Neutrophil (primary cell): ENCODE measurements around the gene AMDHD1.
A peak's percentile ranks its signal among the peaks of the same experiment; 100 is the strongest.

Experiments used
- H3K27ac ChIP-seq: fragments of 200-600 bp; sonication (generic); 2 replicates; pipeline ENCODE4 v1.5.1; 2016; ENCODE audit warnings: mild to moderate bottlenecking, moderate library complexity
- H3K27me3 ChIP-seq: fragments of 200-600 bp; sonication (generic); 2 replicates; pipeline ENCODE4 v1.6.0; 2016; ENCODE audit warnings: mild to moderate bottlenecking
- H3K36me3 ChIP-seq: fragments of 200-600 bp; sonication (generic); 2 replicates; pipeline ENCODE4 v1.5.1; 2017
- H3K4me1 ChIP-seq, 2 experiments: fragments of 200-600 bp in 1 of 2; sonication (generic) in 1 of 2; 1 replicate in 1 of 2; 2 replicates in 1 of 2; pipeline versions ENCODE4 v1.5.1 to v1.6.1; 2013 to 2016; ENCODE audit warnings: low read depth in 1 of 2, low read length in 1 of 2, mild to moderate bottlenecking in 1 of 2, moderate library complexity in 1 of 2; ENCODE audit not compliant: control insufficient read depth in 1 of 2, insufficient read depth in 1 of 2
- H3K4me3 ChIP-seq, 2 experiments: fragments of 200-600 bp in 1 of 2; sonication (generic) in 1 of 2; 1 replicate in 1 of 2; 2 replicates in 1 of 2; pipeline ENCODE4 v1.5.1; 2013 to 2016; ENCODE audit warnings: low read depth in 1 of 2, low read length in 1 of 2, mild to moderate bottlenecking in 1 of 2, moderate library complexity in 1 of 2
- H3K9me3 ChIP-seq: fragments of 200-600 bp; sonication (generic); 2 replicates; pipeline ENCODE4 v1.5.1; 2016
- TF ChIP-seq, protein P1 (sequence below): fragments of 200-600 bp; sonication (generic); IDR thresholded peaks from 2 replicates; pipeline ENCODE4 v1.5.1; 2016; ENCODE audit warnings: antibody characterized with exemption

Gene AMDHD1

DNA sequence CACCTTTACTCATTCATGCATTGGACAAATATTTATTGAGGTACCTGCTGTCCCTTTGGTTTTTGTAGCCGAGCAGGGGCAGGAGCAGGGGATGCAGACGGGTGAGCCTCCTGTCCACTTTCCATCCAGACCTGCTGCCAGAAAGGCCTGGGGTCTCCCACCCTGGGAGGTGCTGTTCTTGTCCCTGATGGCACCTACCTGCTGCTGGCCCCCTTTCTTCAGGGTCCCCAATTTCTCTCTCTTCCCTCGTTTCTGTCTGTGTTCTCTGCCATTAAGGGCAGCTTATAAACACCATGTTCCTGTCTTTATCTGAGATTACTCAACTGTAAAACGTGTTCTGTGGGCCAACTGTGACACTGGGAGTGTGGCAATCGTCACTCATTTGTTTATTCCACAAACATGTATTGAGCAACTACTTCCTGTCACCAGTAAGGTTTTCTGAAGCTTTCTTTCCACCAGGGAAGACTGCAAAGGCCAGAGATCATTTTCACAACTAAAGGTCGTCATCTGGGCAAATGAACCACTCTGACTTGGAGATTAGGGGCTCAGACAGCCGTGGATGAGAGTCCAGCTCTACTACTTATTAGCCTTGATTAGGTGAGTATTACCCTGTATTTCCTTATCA is 53.0 kb downstream of the AMDHD1 start, which contains the start of gene HAL:
TSS of gene HAL (minus strand) at position 311 of the 625 bp plus-strand sequence. CDS start 434 bp downstream, outside the sequence.
- TF ChIP-seq, protein P1, sequence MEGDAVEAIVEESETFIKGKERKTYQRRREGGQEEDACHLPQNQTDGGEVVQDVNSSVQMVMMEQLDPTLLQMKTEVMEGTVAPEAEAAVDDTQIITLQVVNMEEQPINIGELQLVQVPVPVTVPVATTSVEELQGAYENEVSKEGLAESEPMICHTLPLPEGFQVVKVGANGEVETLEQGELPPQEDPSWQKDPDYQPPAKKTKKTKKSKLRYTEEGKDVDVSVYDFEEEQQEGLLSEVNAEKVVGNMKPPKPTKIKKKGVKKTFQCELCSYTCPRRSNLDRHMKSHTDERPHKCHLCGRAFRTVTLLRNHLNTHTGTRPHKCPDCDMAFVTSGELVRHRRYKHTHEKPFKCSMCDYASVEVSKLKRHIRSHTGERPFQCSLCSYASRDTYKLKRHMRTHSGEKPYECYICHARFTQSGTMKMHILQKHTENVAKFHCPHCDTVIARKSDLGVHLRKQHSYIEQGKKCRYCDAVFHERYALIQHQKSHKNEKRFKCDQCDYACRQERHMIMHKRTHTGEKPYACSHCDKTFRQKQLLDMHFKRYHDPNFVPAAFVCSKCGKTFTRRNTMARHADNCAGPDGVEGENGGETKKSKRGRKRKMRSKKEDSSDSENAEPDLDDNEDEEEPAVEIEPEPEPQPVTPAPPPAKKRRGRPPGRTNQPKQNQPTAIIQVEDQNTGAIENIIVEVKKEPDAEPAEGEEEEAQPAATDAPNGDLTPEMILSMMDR: no peak
- H3K4me3 ChIP-seq: peak within 1 kb of the TSS; percentile 78 to 79

GRCh38 chr12:95997276-95997675 is 54.1 kb downstream of the AMDHD1 start:
- Histone ChIP-seq H3K36me3 (peaks cover 59% of the 10 kb centered on the region), H3K4me3 (peak overlapping the region; percentile 78 to 79)

More for the DNA sequence above, 53.0 kb downstream of the AMDHD1 start, which contains the start of gene HAL:
- Histone ChIP-seq H3K9me3 (no peaks in the 10 kb centered on the region), H3K36me3 (peaks cover 59% of the 10 kb centered on the region), H3K27ac (peak within 1 kb of the TSS; percentile 98), H3K27me3 (no peaks in the 10 kb centered on the region), H3K4me1 (peaks cover 48 to 50% of the 10 kb centered on the region in 2 experiments)

GRCh38 chr12:95997911-95998510 is 54.9 kb downstream of the AMDHD1 start:
- TF ChIP-seq, protein P1: no peak
- Histone ChIP-seq H3K36me3 (peaks cover 59% of the 10 kb centered on the region), H3K9me3 (no peaks in the 10 kb centered on the region), H3K27me3 (no peaks in the 10 kb centered on the region), H3K4me3 (peak overlapping the region; percentile 78 to 79), H3K4me1 (peaks cover 48 to 50% of the 10 kb centered on the region in 2 experiments), H3K27ac (peak overlapping the region; percentile 98)

More at GRCh38 chr12:95997276-95997675, 54.1 kb downstream of the AMDHD1 start:
- peak overlapping the region; percentile 98 for H3K27ac ChIP-seq
- peaks cover 48 to 50% of the 10 kb centered on the region in 2 experiments for H3K4me1 ChIP-seq
- no peaks in the 10 kb centered on the region for H3K27me3 ChIP-seq
- TF ChIP-seq, protein P1: no peak
- H3K9me3 ChIP-seq: no peaks in the 10 kb centered on the region

DNA sequence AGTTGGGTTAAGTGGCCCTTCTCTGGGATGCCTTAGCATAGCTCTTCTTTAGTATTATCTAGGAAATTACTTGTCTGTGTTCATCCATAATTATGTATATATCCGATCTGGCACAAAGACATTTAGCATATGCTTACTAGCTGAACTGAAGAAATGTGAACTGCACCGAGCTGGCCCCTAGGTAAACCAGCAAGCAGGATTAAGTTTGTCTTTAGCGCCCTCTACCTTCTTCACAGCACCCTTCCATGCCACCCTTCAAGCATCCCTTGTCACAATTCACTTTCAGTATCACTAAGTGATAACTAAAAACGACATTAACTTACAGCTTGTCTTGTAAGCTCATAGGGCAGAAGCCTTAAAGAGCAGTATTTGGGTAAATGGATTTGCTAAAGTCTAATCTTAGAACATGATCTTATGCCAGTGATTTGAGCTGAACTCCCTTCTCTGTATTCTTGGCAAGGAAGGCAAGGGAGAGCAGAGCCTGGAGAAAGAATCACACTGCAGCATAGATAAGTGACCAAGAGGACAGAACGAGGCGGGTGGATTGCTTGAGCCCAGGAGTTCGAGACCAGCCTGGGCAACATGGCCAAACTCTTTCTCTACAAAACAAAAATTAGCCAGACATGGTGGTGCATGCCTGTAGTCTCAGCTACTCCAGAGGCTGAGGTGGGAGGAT is 55.6 kb downstream of the AMDHD1 start:
- Histone ChIP-seq H3K36me3 (peaks cover 59% of the 10 kb centered on the region), H3K27ac (peak overlapping the region; percentile 98), H3K4me1 (peaks cover 48 to 50% of the 10 kb centered on the region in 2 experiments), H3K9me3 (no peaks in the 10 kb centered on the region), H3K27me3 (no peaks in the 10 kb centered on the region), H3K4me3 (peak overlapping the region; percentile 78 to 79)
- TF ChIP-seq, protein P1: peak; percentile 91

- TF ChIP-seq, protein P1: no peak
- Histone ChIP-seq H3K27me3 (no peaks in the 10 kb centered on the region), H3K9me3 (no peaks in the 10 kb centered on the region), H3K4me1 (peaks cover 41 to 44% of the 10 kb centered on the region in 2 experiments), H3K36me3 (peaks cover 59% of the 10 kb centered on the region), H3K4me3 (no peak overlapping the region), H3K27ac (peak overlapping the region; percentile 98)
Observed at GRCh38 chr12:95999484-95999883, 56.4 kb downstream of the AMDHD1 start.
